ENCODE measurements around the gene TLE5.
"Not testable (repeated sequence)": the region's sequence is repeated elsewhere in the genome, so short reads cannot be mapped to it uniquely, and the experiment has no call there.

The TLE5 gene

GRCh38 chr19:3041761-3042620 lies 20.3 kb downstream of the TLE5 start:
- DNase-seq, result peak; percentile 86

- DNase-seq, result no peak
Observed at GRCh38 chr19:3041327-3041726, 21.0 kb downstream of the TLE5 start.

GRCh38 chr19:3039641-3040077 lies 22.6 kb downstream of the TLE5 start:
- DNase-seq, result no peak

- DNase-seq, result no peak
Observed at GRCh38 chr19:3039125-3039524, 23.2 kb downstream of the TLE5 start.

- no peak for DNase-seq
Observed at GRCh38 chr19:3038214-3038613, 24.1 kb downstream of the TLE5 start.

GRCh38 chr19:3036977-3037544 lies 25.2 kb downstream of the TLE5 start:
- not testable (repeated sequence) for DNase-seq

GRCh38 chr19:3036119-3036976 lies 25.9 kb downstream of the TLE5 start:
- peak; percentile 98 for DNase-seq

- peak; percentile 100 for DNase-seq
Observed at GRCh38 chr19:3035542-3036118, 26.7 kb downstream of the TLE5 start.

- peak; percentile 65 for DNase-seq
Observed at GRCh38 chr19:3034656-3035541, 27.4 kb downstream of the TLE5 start.

GRCh38 chr19:3034406-3034655 lies 28.0 kb downstream of the TLE5 start:
- DNase-seq, result no peak

GRCh38 chr19:3033595-3034405 lies 28.5 kb downstream of the TLE5 start:
- DNase-seq, result no peak

- no peak for DNase-seq
Observed at GRCh38 chr19:3031607-3031867, 30.8 kb downstream of the TLE5 start.

GRCh38 chr19:3029065-3029923 lies 33.0 kb downstream of the TLE5 start, which contains the start of gene TLE2:
TLE2 (minus strand) TSS chr19:3029280; CDS start chr19:3028904, 376 bp downstream.
- DNase-seq, result peak; percentile 62

GRCh38 chr19:3028305-3029064 lies 33.8 kb downstream of the TLE5 start:
- peak; percentile 65 for DNase-seq

GRCh38 chr19:3027981-3028304 lies 34.4 kb downstream of the TLE5 start:
- DNase-seq, result no peak

- DNase-seq, result no peak
Observed at GRCh38 chr19:3027292-3027691, 35.0 kb downstream of the TLE5 start.

- no peak for DNase-seq
Observed at GRCh38 chr19:3026768-3027167, 35.5 kb downstream of the TLE5 start.

- no peak for DNase-seq
Observed at GRCh38 chr19:3025549-3025886, 36.8 kb downstream of the TLE5 start.

GRCh38 chr19:3024870-3025548 lies 37.3 kb downstream of the TLE5 start:
- peak; percentile 47 for DNase-seq

GRCh38 chr19:3024509-3024869 lies 37.8 kb downstream of the TLE5 start:
- no peak for DNase-seq
